Measurements from ENCODE around the gene BCL2.

BCL2 gene

GRCh38 chr18:63102941-63103744 is 216.4 kb downstream of the BCL2 start:
- no peak for DNase-seq

DNA sequence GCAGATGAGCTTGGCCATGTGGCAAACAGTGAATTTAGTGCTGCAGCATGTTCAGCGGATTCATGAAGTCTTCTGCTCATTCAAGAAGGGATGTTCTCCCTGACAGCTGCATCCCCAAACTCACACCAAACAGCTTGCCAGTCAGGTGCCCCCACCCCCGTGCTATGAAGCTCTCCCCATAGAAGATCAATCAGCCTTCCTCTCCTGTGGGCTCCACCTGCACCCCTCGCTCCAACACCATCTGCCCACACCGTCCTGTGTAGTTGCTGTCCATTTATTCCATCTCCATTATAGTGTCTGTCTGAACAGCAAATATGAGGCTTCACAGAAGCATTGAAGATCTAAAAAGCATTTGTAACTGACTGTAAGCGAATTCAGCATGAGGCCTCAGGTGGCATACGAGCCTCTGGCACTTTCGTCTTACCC is 218.9 kb downstream of the BCL2 start:
- no peak for DNase-seq

DNA sequence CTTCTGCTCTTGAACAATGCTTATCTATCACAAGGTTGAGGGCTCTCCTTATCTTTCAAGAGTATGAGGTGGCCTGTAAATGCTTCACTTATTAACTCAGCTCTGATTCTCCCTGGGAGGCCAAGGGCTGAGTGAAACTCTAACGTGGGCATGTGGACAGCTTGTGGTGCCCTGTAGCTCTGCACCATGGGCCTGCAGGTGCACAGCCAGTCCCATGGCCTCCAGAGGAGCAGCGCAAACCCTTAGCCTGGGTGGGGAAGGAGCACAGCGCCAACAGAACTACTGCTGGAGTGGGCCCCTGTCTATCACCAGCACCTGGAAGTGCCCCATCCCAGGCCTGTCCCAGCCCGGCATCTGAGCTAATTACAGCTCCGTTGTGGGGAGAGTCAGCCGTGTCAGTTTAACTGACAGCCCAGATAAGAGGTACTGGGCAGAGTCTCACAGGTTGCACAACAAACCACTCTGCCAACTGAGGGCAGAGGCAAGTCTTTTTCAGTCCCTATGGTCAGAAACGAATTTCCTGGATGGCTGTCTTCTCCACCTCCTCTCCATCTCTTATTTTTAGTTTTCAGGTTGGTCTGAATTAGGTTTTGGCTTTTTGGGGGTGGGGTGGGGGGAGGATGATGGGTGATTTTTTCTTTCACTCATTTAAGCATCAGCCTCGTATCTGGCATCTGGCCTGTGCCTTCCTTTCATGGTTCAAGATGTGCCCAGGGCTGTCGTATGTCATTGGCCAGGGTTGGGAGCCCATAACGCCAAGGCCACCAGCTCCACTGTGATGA is 219.5 kb downstream of the BCL2 start:
- no peak for DNase-seq

DNA sequence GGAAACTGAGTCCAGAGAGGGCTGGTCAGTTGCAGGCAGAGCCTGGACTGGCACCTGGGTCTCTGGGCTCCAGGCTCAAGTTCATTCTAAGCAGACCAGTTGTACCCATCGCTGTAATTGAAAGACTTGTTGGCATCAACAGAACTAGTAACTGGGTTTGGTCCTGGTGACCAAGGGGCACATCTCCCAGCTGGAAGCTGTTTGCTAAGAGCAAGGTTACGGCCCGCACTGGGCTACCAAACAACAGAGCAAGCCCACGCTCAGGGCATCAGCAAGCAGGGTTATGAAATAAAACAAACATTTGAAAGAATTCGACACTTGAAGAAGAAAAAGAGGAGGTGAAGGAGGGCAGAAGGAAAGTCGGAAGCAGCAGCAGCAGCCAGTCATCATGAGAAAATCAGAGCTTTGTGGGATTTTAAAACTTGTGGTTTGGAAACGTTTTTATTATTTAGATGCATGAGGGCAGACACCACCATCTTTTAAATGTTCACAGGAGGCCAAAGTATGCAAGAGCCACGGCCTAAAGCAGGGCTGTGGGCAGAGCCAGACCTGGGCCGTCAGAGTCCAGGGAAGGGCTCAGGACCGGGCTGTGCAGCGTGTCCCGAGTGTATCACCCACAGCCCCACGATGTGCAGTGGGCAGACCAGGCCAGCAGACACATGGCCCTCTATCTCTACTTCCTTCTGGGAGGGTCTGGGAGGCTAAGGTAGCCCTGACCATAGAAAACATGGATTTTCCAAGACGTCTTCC is 220.3 kb downstream of the BCL2 start:
- DNase-seq: no peak

DNA sequence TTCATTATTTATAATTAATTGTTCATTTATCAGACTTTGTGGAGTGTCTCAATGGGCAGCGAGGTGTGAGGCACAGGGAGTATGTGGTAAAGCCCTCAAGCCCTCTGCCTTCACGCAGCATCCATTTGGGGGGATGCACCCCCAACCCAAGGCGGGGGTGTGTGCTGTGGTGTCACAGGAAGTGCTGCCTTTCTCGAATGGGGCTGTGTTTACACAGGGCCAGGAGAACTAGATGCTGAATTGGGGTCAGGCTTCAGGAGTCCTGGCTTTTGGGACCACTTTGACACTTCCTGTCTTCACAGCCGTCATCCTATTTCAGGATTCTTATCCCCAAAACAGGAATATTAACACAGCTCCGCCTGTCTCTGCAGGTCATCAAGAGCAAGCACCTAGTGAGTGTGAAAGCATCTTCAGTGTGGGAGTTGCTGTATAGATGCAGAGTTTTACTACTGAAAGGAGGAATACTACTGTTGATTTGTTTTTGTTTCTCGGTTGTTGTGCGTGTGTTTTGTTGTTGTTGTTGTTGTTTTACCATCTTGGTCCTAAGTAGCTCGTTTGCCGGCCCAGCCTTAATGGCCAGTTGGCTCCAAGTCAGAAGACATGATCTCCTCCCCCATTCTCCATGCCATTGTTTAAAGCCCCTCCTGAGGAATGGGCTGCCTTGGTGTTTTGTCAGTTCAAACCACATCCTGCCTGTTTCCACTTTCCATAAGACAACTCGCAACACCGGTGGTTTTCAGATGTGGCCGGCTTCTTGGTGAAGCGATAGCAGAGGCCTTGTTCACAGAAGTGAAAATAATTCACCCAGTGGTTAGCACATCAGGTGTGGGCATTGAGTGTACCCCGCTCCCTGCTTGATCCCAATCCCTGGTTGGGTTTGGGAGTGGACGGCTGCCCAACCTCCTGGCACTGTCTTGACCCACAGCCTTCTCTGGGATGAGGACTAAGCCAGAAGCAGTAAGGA is 221.3 kb downstream of the BCL2 start:
- DNase-seq: no peak

GRCh38 chr18:63097178-63097577 is 222.4 kb downstream of the BCL2 start:
- no peak for DNase-seq

DNA sequence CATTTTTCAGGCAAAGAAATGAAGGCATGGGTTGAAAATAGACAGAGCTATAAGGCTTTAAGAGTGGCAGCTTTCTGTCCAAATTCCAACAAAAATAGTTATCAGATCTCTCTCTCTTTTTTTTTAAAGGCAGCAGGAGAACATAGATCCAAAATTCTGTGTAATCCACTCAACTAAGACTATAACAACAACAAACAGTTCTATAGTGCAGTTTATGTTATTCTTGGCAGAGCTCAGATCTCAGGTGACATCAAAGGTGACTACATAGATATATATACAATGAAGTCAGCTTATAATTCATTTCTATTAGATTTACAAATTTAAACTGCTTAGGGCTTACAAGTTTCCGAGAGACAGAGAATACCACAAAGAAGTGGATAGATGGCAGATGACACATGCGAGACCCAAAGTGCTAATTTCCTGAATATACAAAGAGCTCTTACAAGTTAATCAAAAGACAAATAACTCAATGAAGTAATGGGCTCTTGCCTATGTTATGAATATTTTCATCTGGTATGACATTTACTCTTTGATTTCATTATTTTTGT is 223.2 kb downstream of the BCL2 start:
- no peak for DNase-seq

GRCh38 chr18:63095768-63096167 is 223.8 kb downstream of the BCL2 start:
- DNase-seq: no peak

- no peak for DNase-seq
Observed at GRCh38 chr18:63091671-63092364, 227.8 kb downstream of the BCL2 start.

DNA sequence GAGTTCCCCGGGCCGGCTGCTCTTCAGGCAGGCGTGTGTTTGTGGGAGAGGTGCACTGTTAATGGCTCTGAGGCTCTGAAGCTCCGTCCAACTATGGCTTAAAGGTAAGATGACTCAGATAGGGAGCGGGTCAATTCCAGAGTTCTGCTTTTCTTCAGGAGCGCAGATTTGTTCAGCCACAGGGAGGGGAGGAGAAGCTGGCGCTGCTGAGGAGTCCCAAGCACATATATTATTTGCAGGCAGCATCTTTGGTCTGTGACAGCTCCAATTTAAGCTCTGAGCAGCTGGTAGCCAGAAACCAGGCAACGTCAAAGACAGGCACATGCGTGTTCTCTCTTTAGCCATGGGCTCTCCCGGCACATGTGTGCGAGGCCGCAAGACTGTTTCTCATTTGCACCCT is 229.2 kb downstream of the BCL2 start:
- no peak for DNase-seq

GRCh38 chr18:63089041-63089440 is 230.5 kb downstream of the BCL2 start:
- DNase-seq: no peak

- DNase-seq: no peak
Observed at GRCh38 chr18:63088262-63088661, 231.3 kb downstream of the BCL2 start.

GRCh38 chr18:63087421-63088230 is 231.9 kb downstream of the BCL2 start:
- DNase-seq: no peak

- no peak for DNase-seq
Observed at GRCh38 chr18:63085611-63086010, 234.0 kb downstream of the BCL2 start.

- DNase-seq: no peak
Observed at GRCh38 chr18:63084219-63084618, 235.3 kb downstream of the BCL2 start.

GRCh38 chr18:63083555-63083954 is 236.0 kb downstream of the BCL2 start:
- no peak for DNase-seq

GRCh38 chr18:63083020-63083531 is 236.5 kb downstream of the BCL2 start:
- no peak for DNase-seq

DNA sequence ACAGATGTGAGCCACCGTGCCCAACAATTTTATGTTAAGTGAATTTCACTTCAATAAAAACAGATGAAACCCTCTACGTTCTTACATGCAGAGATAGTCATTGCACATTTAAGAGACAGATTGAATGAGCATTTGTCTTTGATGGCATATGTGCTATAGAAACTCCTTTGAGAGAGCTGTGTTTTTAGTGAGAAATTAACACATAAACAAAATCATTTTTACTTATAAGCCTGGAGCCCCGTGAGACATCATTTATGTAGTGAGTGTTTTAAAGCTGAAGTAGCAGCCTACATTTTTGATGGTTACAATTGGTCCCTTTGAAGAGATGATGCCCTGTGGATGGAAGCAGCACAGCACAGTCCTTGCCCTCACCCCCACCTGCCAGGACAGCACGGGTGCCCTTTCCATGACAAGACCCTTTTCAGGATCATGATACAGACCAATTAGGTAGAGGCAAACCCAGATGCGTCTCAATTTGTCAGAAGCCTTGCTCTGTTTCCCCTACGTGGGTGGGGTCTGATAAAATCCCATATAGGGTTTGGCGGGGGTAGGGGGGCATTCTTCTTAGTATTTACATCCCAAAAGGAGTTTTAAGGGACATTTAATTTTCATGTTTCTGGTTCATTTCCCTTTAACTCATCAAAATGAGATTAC is 237.1 kb downstream of the BCL2 start:
- no peak for DNase-seq

GRCh38 chr18:63079114-63079513 is 240.5 kb downstream of the BCL2 start:
- no peak for DNase-seq

- no peak for DNase-seq
Observed at GRCh38 chr18:63078471-63078870, 241.1 kb downstream of the BCL2 start.
